WTC11 (cell line): ENCODE results near the gene WWC1.

ENCODE experiments used
- ATF2 ChIP-seq: sonication (generic); formaldehyde crosslinking; IDR thresholded peaks from 2 replicates; pipeline ENCODE4 v1.8.1; 2022; ENCODE audit warnings: low read depth, missing genetic modification reagents, borderline replicate concordance
- FOXP4 ChIP-seq: sonication (generic); formaldehyde crosslinking; IDR thresholded peaks from 2 replicates; pipeline ENCODE4 v1.8.0; 2022; ENCODE audit warnings: mild to moderate bottlenecking, missing genetic modification reagents
- ZBTB21 ChIP-seq: sonication (generic); formaldehyde crosslinking; IDR thresholded peaks from 2 replicates; pipeline ENCODE4 v1.8.1; 2023; ENCODE audit warnings: mild to moderate bottlenecking, missing genetic modification reagents, borderline replicate concordance
- ZNF263 ChIP-seq: sonication (generic); formaldehyde crosslinking; IDR thresholded peaks from 2 replicates; pipeline ENCODE4 v1.8.1; 2022; ENCODE audit warnings: low read depth, mild to moderate bottlenecking, moderate library complexity, missing genetic modification reagents
- TF ChIP-seq, protein P1 (sequence below): fragments of 200-600 bp; IDR thresholded peaks from 2 replicates; pipeline ENCODE4 v1.8.0; 2022; ENCODE audit warnings: antibody characterized with exemption

- TF ChIP-seq, protein P1, sequence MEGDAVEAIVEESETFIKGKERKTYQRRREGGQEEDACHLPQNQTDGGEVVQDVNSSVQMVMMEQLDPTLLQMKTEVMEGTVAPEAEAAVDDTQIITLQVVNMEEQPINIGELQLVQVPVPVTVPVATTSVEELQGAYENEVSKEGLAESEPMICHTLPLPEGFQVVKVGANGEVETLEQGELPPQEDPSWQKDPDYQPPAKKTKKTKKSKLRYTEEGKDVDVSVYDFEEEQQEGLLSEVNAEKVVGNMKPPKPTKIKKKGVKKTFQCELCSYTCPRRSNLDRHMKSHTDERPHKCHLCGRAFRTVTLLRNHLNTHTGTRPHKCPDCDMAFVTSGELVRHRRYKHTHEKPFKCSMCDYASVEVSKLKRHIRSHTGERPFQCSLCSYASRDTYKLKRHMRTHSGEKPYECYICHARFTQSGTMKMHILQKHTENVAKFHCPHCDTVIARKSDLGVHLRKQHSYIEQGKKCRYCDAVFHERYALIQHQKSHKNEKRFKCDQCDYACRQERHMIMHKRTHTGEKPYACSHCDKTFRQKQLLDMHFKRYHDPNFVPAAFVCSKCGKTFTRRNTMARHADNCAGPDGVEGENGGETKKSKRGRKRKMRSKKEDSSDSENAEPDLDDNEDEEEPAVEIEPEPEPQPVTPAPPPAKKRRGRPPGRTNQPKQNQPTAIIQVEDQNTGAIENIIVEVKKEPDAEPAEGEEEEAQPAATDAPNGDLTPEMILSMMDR = no peak
- no peak for TF ChIP-seq ZBTB21
- TF ChIP-seq ZNF263 (CRISPR knock-in tag) = no peak
- no peak for TF ChIP-seq FOXP4
- no peak for TF ChIP-seq ATF2 (CRISPR knock-in tag)
Observed at GRCh38 chr5:168434746-168435321, 143.4 kb downstream of the WWC1 start.
